Heart left ventricle (tissue), 13 donors: ENCODE measurements around the gene CACNA1C.

Source experiments
- CTCF ChIP-seq, 12 donors: fragments of 200-600 bp; sonication (generic) in 4 of 12; IDR thresholded peaks; one replicate each; pipeline versions ENCODE4 v1.5.0 to v1.8.0; 2018 to 2022; ENCODE audit warnings: antibody characterized with exemption in 12 of 12, mild to moderate bottlenecking in 5 of 12
- POLR2A ChIP-seq, 2 donors: fragments of 450-650 bp; IDR thresholded peaks; one replicate each; pipeline ENCODE4 v1.6.1; 2017; ENCODE audit warnings: antibody characterized with exemption in 2 of 2, mild to moderate bottlenecking in 2 of 2, moderate library complexity in 2 of 2
- donor health status: ischemic (EF 13 %, LVEDD 7.1; RV severe dilation, severe dysfunction).
- donor health status: DM: no; HTN: yes; CAD: no.
- donor health status: DM: no; HTN: no; CAD: no.
- donor health status: ischemic (EF 25% LVEDD 6.9; RV normal size, moderate dysfunction).
- donor health status: ischemic (EF 25% LVEDD 5.7; RV mildly dilated, moderate dysfunction).
- donor health status: ischemic (EF 35%, LVEDD 5.7; RV mildly dilated, moderate dysfunction).
- donor health status: nonischemic (EF 11% LVEDD 7.7; RV severe dilation, severe dysfunction).
- donor health status: DM: yes; HTN: yes; CAD: no.
- donor health status: PGD.
- donor health status: ischemic (EF 29% LVEDD 5.4; RV normal size, mild dysfunction).
- donor health status: nonischemic (EF 23%, LVEDD 6.1; RV moderate dilation, normal function).

GRCh38 chr12:2396448-2396871, 343.7 kb downstream of the CACNA1C start:
- TF ChIP-seq CTCF (IDR thresholded peaks at IDR 0.05) (no peak), POLR2A (IDR thresholded peaks at IDR 0.05) (no peak)
